ENCODE results near the gene CRCP.
"Not testable (repeated sequence)": the region's sequence is repeated elsewhere in the genome, so short reads cannot be mapped to it uniquely, and the experiment has no call there.

GRCh38 chr7:66175006-66175405 is 60.4 kb downstream of the CRCP start:
- not testable (repeated sequence) for TF ChIP-seq CTCF (IDR thresholded peaks at IDR 0.05; ENCODE audit: insufficient read depth, low read length); GABPA (IDR thresholded peaks at IDR 0.05; ENCODE audit: low read depth); POLR2AphosphoS5 (IDR thresholded peaks at IDR 0.05; ENCODE audit: low read depth); SPI1 (IDR thresholded peaks at IDR 0.05; ENCODE audit: borderline replicate concordance, low read depth); REST (IDR thresholded peaks at IDR 0.05; ENCODE audit: insufficient replicate concordance, low read depth)
